NK-92 (cell line): ENCODE data around the gene NEXN.

Source experiments
- DNase-seq: peaks from one replicate; lab custom pipeline; 2025; ENCODE audit not compliant: unreplicated experiment; lab: John Stamatoyannopoulos, UW

Gene NEXN

DNA sequence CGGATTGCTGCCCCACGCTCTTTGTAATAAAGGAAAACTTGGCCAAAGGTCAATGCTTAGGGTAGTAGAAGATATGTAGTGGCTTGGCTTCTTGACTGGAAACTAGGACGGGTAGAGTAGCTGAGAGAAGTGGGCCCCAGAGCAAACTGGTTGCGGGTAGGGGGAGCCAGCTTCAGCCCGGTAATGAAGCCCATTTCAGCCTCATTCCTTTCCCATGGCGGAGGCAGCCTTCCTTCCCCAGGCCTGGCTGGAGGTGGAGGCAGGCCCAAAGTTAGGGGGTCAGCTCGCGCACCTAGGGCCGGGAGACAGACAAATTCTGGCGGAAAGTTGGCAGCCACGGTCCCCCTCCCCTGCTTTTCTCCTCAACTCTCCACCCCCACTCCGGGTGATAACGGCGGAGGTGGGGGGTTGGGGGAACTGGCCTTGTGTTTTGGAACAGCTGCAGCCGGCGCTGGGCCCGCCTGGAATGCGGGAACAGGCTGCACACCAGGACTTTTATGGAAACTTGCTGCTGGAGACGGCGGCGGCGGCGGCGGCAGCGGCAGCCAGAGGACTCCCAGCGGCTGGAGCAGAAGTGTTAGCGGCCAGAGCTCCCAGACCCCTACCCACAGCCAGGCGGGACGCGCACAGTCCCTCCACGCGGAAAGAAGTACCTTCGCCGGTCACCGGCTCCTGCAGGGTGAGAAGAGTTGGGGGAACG is at the start of gene NEXN:
Gene NEXN (plus strand): TSS at position 544 of the 700 bp plus-strand sequence. CDS start 27,483 bp downstream, outside the sequence.
- DNase-seq: no peak

DNA sequence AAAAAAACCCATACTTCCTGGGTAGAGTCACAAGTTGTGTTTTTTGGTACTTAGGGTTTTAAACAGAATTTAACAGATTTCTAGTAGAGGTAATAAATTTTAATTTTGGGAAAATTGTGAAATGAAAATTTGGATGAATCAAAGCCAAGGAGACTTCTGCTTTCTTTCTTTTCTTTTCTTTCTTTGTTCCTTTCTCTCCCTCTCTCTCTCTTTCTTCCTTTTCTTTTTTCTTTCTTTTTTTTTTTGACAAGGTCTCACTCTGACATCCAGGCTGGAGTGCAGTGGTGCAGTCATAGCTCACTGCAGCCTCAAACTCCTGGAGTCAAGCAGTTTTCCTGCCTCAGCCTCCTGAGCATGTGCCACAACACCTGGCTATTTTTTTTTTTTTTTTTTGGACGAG is 46.9 kb upstream of the NEXN start:
- DNase-seq: no peak

DNA sequence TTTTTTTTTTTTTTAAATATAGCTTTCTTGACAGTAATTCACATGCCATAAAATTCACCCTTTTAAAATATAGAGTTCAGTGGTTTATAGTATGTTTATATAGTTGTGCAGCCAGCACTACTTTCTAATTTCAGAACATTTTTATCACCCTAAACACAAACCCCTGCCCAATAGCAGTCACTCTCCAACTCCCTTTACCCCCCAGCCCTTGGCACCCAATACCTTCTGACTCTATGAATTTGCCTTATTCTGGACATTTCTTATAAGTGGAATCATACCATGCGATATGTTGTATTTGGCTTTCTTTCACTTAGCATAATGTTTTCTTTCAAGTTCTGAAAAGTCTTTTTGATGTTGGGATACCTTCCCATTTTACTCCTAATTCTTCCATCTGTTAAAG is 42.5 kb upstream of the NEXN start:
- no peak for DNase-seq

DNA sequence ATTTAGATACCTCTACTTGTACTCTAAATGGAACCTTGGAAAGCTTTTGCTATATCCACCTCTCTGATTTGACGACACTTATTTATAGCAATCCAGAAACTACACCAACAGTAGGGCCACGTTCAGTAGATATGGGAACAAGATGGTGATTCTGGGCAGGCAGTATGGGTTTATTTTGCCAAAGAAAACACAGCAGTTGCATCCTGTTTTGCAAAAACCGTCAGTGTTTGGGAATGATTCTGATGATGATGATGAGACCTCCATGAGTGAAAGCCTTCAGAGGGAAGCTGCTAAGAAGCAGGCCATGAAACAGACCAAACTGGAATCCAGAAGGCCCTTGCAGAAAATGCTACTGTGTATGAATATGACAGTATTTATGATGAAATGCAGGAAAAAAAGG is 41.5 kb upstream of the NEXN start:
- DNase-seq: no peak

DNA sequence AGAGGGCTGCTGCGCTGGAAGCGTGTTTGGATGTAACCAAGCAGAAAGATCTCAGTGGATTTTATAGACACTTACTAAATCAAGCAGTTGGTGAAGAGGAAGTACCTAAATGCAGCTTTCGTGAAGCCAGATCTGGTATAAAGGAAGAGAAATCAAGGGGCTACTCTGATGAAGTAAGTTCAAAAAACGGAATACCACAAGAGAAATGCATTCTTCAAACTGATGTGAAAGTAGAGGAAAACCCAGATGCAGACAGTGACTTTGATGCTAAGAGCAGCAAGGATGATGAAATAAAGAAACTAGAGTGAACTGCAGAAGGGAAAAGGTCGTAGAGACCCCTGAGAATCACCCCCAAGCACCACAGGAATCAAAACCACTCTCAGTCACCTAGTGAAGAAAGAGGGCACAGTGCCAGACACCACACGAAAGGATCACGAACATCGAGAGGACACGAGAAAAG is 40.8 kb upstream of the NEXN start:
- DNase-seq: no peak

DNA sequence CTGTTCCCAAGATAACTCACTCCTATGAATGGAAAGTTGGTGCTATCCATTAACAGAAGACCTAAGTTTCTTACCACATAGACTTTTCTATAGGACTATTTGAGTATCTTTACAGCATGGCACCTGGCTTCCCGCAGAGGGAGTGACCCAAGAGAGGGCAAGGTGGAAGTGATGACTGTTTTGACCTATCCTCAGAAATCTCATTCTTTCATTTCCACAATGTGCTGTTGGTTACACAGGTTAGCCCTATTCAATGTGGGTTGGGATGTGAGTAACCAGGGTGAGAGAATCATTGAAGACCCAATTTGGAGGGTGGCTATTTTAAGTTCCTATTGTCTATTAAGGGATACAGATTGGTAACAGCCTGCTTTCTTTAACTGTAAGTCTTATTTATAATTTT is 38.3 kb upstream of the NEXN start:
- no peak for DNase-seq

DNA sequence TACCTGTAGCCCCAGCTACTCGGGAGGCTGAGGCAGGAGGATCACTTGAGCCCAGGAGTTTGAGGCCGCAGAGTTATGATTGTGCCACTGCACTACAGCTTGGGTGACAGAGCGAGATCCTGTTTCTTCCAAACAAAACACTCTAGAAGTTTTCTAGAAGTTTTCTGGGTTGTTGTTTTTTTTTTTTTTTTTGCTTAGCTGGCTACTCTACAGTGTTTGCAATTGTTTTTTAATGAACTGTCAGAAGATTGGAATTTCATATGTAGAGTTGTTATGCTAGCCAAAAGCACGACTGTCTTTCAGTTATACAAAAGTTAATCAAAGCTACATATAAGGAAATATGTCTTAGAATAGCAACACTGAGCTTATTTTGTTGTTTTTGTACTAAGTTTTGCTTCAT is 30.9 kb upstream of the NEXN start:
- no peak for DNase-seq

DNA sequence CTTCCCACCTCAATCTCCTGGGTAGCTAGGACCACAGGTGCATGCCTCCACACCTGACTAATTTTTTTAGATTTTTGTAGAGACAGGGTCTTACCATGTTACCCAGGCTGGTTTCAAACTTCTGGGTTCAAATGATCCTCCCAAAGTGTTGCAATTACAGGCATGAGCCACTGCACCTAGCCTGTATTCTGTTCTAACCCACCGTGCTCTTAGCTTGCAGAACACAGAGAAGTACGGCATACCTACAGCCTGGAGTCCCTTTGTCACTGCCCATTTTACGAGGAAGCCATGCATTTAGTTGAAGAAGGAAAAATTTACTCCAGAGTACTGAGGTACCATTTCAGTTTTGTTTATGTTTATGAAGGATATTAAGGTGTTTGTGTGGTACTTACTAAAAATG is 29.7 kb upstream of the NEXN start:
- no peak for DNase-seq

DNA sequence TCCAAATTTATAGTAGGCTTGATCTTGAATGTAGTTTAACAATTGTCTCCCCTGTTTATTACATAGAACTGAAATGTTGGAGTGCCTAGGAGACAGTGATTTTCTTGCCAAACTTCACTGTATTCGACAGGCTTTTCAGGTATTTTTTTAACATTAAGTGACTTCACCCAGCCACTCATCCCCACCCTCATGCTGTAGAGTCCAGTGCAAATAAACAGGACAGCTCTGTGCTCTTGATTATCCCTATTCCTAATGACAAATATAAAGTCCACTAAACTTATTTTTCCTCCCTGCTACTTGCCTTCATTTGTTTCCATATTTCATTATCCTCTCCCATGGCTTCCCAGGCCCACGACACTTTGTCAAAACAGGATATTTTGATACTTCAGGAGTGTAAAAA is 29.2 kb upstream of the NEXN start:
- DNase-seq: no peak

DNA sequence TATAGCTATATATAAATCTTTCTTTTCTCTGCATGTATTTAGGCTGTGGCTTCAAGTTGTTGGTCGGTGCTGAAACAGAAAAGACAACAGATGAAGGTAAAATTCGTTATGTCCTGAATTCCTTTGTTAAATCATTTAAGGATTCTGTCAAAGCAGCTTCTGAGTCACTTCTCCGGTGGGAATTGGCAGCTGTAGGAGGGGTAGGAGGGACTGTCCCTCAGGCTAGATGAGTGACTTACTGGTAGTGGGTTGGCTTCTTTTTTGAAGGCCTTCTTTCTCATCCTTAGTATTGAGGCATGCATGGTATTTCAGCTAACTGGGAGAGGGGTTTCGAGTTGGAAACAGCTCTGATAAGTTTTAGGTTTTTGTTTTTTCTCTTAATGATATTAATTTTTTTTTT is 22.1 kb upstream of the NEXN start:
- no peak for DNase-seq

DNA sequence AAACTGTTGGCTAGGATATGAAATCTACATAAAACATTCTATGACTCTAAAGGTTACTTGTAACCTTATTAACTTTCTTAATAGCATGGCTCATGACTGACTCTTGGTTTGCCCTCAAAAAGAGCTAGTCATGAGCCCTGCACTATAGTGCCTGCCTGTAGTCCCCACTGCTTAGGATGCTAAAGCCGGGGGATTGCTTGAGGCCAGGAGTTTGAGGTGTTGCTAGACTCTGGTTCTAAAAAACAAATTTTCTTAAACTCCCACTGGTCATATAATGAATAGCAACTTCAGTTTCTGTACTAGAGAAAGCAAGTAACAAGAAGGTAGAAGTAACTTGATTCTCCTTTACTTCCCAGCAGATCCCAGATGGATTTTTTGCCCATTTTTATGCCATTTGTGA is 15.8 kb upstream of the NEXN start:
- DNase-seq: no peak

DNA sequence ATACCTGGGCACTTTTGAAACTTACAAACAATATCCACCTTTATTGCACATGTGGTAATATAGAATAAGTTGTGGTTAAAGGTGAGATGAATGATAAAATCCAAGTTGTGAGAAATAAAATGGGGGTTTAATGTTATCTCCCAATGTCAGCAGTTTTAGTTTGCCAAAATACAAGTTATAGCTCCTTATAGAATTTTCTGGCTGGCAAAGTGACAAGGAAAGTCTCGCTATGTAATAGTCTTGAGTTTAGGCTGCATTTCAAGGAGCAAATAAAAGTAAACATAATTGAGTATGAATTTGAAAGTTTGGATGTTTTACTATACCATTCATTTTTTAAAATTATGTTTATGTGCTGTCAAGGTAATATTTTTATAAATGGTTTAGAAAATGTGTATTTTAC is 15.0 kb upstream of the NEXN start:
- DNase-seq: no peak

DNA sequence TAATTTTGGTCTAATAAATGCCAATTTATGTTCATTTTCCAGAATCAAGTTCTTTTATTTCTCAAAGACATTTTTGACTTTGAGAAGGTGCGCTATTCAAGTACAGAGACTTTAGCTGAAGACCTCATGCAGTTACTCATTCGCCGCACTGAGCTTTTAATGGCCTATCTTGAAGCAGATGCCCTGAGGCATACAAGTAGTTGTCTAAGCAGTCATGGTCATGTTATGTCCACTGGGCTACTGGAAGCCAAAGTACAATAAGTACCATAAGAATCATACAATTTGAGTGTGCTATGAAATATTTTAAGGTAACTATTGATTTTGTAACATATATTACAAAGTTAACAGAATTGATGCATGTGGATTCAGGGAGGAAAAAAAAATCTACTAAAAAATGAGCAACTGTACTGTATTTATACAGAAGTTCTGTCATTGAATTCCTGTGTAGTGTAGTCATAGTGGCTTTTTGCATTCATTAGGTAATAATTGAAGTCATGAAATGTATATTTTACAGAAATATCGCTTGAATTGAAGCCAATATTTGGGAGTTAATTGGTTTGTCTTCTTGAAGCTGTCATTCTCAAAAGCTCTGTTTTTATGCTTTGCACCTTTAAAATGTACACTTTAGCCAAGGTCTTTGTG is 13.5 kb upstream of the NEXN start:
- DNase-seq: no peak

DNA sequence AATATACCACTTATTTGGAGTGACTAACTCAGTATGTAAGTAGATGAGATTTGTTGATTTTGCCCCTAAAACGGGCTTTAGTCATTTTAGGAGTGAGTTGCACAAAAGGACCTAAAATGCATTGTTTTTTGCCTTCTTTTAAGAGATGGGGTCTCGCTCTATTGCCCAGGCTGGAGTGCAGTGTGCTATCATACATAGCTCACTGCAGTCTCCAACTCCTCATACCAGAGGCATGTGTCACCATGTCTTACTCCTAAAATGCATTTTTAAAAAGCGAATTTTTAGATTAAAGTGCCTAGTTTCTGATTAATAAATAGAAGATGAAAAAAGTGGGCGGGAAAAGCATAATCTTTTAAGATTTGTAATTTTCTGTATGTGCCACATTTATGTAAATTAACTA is 11.5 kb upstream of the NEXN start:
- no peak for DNase-seq

DNA sequence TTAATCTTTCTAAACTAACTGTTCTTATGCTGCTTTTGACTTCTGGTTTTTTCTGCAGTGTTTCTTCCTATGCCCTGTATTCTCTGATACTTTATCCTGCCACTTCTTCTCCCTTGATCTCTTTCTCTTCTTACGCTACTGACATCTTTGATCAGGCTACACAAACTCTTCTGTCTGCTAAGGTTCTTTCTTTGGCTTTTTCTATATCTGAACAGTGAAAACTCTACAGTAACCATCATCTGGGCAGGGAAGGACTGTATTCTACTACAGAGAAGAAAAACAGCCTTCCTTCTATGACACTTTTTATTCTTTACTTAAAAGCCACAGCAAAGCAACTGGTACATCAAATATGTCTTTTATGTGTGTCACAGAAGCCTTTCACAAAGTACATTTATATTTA is 7.4 kb upstream of the NEXN start:
- DNase-seq: no peak

DNA sequence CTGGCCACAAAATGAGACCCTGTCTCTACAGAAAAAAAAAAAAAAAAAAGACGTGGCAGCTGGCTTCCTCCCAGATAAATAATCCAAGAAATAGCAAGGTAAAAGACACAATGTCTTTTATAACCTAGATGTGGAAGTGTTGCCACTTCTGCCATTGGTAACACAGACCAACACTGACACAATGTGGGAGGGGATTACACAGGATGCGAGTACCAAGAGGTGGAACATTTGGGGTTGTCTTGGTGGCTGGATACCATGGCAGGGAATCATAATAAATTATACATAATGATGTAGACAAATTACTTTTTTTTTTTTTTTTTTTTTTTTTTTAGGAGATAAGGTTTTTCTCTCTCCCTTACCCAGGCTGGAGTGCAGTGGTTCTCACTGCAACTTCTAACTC is 6.0 kb upstream of the NEXN start:
- DNase-seq: no peak

DNA sequence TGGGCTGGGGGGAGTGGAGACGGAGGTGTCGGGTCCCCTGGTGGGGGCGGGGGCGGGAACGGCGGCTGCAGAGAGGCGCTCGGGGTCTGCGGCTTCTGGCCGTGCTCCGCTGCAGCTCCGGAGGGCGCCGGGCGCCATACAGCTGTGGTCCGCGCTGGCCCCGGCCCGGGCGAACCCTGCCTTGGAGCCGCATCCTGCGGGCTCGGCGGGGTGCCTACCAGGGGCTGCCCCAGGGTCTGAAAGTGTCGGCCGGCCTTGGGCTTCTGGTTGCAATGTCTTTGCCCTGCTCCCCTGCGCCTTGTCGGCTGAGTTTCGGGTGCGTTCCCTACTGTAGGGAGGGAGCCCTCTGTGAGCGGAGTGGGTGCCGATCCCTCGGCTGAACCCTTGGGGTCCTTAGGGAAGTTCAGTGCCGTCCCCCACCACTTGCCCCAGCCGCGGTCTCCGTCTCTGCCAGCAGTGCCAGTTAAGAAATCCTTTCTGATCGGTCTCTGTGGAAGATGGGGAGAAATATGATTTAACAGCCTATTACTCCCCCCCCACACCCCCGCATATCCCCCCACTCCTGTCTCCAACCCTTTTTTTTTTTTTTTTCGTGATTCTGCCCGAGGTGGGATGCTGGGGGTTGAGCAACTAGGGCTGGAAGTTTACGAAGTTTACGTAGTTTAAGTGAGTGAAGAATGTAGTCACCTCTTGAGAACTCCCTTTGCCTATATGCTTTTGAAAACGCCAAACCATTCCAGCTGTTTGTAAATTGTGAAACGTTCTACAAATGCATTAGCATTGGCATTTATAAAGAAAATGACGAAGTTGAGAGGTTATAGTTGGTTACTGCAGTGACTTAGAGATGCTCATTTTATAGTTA is 588 bp downstream of the NEXN start:
- no peak for DNase-seq

DNA sequence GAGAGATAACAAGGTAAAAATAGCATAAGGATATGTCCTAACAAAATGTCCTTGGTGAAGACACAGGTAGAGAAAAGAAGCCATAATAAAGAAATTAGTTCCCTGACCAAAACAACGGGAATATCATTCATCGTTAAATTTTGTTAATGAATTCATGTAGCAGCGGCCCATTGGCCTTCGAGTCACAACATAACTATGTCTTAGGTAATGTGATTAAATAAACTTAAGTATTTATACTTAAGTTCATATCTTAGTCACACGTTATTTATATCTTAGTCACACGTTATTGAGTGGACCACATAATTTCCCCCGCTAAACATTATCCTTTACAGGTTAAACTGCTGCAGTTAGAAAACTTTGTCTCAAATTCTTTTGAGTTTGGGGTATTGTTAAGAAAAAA is 1.2 kb downstream of the NEXN start:
- no peak for DNase-seq

DNA sequence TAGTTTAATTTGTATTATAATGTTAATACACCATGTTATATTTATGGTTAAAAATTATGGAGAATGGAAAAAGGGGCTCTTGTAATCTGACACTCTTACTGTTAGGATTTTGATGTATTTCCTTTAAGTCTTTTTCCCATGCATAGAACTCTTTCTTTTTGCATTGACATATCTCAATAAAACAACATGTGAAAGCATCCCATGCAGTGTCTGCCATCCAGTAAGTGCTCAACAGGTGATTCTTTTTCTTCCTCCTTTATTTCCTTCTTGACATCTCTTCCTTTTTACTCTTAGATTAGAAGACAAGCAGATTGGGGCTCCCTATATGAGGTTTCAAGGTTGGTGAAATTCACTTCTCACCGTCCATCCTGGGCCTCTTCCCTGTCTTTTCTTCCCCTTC is 2.8 kb downstream of the NEXN start:
- no peak for DNase-seq

DNA sequence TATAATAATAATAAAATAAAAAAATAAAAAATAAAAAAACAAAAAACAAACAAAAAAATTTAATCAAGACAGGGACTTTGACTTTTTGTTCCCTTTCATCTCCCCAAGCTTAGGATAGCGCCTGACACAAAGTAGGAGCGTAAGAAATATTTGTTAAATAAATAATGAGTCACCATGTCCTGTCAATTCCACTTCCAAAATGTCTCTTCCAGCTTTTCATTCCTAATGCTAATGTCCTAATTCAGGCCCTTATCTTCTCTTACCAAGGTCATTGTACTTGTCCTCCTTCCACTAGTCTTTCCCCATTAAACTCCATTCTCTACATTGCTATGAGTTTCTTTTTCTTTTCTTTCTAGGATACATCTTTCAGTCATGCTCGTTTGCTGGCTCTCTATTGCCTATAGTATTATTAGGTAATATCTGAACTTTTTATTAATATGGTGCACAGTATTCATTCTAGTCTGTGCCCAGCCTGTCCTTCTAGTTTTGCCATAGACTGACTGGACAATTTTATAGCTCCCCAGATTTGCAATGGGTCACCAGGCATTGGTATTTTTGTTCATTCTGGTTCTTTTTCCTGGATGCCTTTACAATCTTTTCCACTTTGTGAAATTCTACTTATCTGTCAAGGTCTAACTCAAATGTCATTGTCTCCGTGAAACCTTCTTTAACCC is 11.4 kb downstream of the NEXN start:
- DNase-seq: no peak

DNA sequence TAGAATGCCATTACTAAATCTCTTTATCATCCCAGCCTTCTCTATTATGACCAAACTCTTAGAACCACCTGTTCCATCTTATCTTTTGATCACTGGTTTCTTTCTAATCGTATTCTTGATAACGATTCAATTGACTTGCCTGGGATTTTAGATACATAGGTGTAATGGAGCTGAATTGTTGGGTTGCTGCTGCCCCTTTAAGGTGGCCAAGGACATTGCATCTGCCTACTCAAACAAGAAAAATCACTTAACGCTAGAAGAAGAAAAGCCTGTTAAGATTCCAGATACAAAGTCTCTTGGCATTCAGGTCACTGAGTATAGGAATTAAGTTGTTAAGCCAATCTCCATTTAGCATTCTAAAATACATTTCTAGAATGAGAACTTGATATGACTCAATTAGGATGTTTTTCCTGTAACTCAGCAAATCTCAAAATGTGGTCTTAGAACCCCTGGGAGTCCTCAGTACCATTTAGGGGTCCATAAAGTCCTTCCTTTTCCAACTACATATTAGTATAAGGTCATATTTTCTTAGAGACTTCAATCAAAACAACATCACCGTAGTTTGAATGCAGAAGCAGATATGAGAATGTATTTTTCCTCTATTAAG is 12.4 kb downstream of the NEXN start:
- DNase-seq: no peak
